Esophagus squamous epithelium (tissue), 5 donors: ENCODE measurements around the gene HPCAL4. TPM values are rescaled to one million over a fixed set of nuclear protein-coding genes. Genes with fewer than 3 reads are reported as not detected.

Experiments used
- DNase-seq: peaks from one replicate; lab custom pipeline; 2025; lab: John Stamatoyannopoulos, UW
- H3K27ac ChIP-seq, 4 donors: fragments of 200-600 bp; sonication (generic); one replicate each; pipeline ENCODE4 v1.5.1; 2016 to 2019; ENCODE audit warnings: mild to moderate bottlenecking in 1 of 4
- H3K27me3 ChIP-seq, 4 donors: fragments of 200-600 bp; sonication (generic); 1 replicate in 3 of 4; 2 replicates in 1 of 4; pipeline versions ENCODE4 v1.5.1 to v1.6.0; 2017 to 2021; ENCODE audit warnings: antibody characterized with exemption in 1 of 4
- H3K36me3 ChIP-seq, 3 donors: fragments of 200-600 bp; sonication (generic); one replicate each; pipeline ENCODE4 v1.5.1; 2016 to 2019
- H3K4me1 ChIP-seq, 3 donors: fragments of 200-600 bp; sonication (generic); one replicate each; pipeline ENCODE4 v1.5.1; 2017 to 2019
- H3K4me3 ChIP-seq, 4 donors: fragments of 200-600 bp; sonication (generic); 1 replicate in 3 of 4; 2 replicates in 1 of 4; pipeline ENCODE4 v1.5.1; 2016 to 2019; ENCODE audit warnings: mild to moderate bottlenecking in 2 of 4, moderate library complexity in 1 of 4
- H3K9me3 ChIP-seq, 3 donors: fragments of 200-600 bp; sonication (generic); one replicate each; pipeline ENCODE4 v1.5.1; 2016 to 2019
- POLR2A ChIP-seq, 4 donors: fragments of 450-650 bp; IDR thresholded peaks; one replicate each; pipeline ENCODE4 v1.6.1; 2017; ENCODE audit warnings: antibody characterized with exemption in 4 of 4, mild to moderate bottlenecking in 4 of 4, moderate library complexity in 3 of 4
- WGBS, 2 donors: methylation state at CpG; one replicate each; pipeline ENCODE4 v1.1.5; 2018; 5-methylcytosine and 5-hydroxymethylcytosine counted together
- intact Hi-C: fragments of 100-400 bp; cut with DNase I; formaldehyde crosslinking; loops from one replicate; pipeline ENCODE4 v1.15.0; 2022
- total RNA-seq, 4 donors: library from RNA; depleted of rRNA; stranded (reverse); fragments of >200 nt; gene quantifications; one replicate each; pipeline ENCODE4 v1.1.0, GENCODE V29; 2016
- TF ChIP-seq, protein P1 (sequence below), 6 experiments: fragments of 450-650 bp in 4 of 6; fragments of 200-600 bp in 2 of 6; sonication (generic) in 2 of 6; IDR thresholded peaks; one replicate each; pipeline ENCODE4 v1.5.1; 2016 to 2019; ENCODE audit warnings: antibody characterized with exemption in 6 of 6, mild to moderate bottlenecking in 4 of 6, moderate library complexity in 4 of 6
- donor health status: DM: yes; HTN: yes; CAD: no.

The HPCAL4 gene
- total RNA-seq, 4 donors from 2014 or later = 0.19 to 0.41 TPM; not detected in 2

DNA sequence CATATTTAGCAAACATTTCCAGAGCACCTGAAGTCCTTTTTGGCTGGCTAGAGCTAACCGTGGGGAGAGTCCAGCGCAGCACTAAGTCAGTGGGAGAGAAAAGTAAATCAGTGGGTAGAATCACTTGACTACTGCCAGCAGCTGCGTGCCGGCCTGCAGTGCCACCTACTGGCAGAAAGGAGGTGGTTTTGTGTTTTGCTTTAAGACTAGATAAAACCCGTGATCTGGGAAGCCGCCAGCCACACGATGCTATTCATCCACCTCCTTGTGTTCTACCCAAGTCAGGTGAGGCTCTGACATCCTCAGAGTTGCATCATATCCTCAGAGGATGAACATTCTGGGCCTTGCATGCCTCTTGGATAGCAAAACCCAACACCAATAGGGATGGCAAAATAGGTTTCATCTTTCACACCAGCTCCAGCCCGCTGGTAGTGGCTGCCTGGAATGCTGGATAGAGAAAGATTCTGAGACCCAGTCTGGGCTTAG is 37.6 kb downstream of the HPCAL4 start:
- 6 to 7% methylated on average over 6 to 7 of the region's 8 CpGs for WGBS, 2 donors
- H3K9me3 ChIP-seq = no peaks in the 10 kb centered on the region
- peaks cover 0 to 17% (median 0%) of the 10 kb centered on the region in 3 donors for H3K4me1 ChIP-seq
- H3K36me3 ChIP-seq = no peaks in the 10 kb centered on the region
- peaks cover 0 to 12% (median 0%) of the 10 kb centered on the region in 4 donors for H3K27me3 ChIP-seq
- DNase-seq = no peak
- intact Hi-C loops = loop anchor here (5.0 kb wide), 1 partner anchor 69 kb away; no protein-coding TSS in a partner anchor
- H3K27ac ChIP-seq = peak overlapping the region in 1 of 4 donors; percentile 19
- no peak overlapping the region for H3K4me3 ChIP-seq
- TF ChIP-seq, protein P1, sequence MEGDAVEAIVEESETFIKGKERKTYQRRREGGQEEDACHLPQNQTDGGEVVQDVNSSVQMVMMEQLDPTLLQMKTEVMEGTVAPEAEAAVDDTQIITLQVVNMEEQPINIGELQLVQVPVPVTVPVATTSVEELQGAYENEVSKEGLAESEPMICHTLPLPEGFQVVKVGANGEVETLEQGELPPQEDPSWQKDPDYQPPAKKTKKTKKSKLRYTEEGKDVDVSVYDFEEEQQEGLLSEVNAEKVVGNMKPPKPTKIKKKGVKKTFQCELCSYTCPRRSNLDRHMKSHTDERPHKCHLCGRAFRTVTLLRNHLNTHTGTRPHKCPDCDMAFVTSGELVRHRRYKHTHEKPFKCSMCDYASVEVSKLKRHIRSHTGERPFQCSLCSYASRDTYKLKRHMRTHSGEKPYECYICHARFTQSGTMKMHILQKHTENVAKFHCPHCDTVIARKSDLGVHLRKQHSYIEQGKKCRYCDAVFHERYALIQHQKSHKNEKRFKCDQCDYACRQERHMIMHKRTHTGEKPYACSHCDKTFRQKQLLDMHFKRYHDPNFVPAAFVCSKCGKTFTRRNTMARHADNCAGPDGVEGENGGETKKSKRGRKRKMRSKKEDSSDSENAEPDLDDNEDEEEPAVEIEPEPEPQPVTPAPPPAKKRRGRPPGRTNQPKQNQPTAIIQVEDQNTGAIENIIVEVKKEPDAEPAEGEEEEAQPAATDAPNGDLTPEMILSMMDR (IDR thresholded peaks at IDR 0.05) = peak; percentile 82 to 93 (median 84)
- no peak for TF ChIP-seq POLR2A (IDR thresholded peaks at IDR 0.05)

DNA sequence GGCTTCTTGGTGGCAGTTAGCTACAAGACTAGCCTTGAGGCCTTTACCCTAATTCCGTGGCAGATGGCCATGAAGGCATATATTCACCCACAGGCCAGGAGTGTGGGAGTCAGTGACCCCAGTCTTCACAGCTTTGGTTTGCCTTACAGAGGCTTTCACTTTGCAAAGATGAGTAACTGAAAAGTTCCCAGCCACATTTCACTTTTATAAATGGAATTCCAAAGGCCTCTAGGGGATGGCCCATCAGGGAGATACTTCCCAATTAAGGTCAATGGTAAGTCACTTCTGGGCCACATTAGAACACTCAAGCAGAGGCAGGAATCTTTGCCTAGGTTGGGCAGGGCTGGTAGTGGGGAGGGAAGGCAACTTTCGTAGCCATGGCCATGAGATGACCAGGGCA is 38.7 kb downstream of the HPCAL4 start:
- DNase-seq = no peak
- H3K27me3 ChIP-seq = peaks cover 0 to 16% (median 0%) of the 10 kb centered on the region in 4 donors
- TF ChIP-seq, protein P1 (IDR thresholded peaks at IDR 0.05) = no peak
- no peak for TF ChIP-seq POLR2A (IDR thresholded peaks at IDR 0.05)
- intact Hi-C loops = loop anchor here (5.0 kb wide), 1 partner anchor 70 kb away; no protein-coding TSS in a partner anchor
- no peak overlapping the region for H3K27ac ChIP-seq
- H3K4me3 ChIP-seq = no peak overlapping the region
- H3K4me1 ChIP-seq = peaks cover 0 to 14% (median 0%) of the 10 kb centered on the region in 3 donors
- H3K36me3 ChIP-seq = no peaks in the 10 kb centered on the region
- no peaks in the 10 kb centered on the region for H3K9me3 ChIP-seq
- 93 to 100% methylated on average over 1 to 2 of the region's 2 CpGs for WGBS, 2 donors

DNA sequence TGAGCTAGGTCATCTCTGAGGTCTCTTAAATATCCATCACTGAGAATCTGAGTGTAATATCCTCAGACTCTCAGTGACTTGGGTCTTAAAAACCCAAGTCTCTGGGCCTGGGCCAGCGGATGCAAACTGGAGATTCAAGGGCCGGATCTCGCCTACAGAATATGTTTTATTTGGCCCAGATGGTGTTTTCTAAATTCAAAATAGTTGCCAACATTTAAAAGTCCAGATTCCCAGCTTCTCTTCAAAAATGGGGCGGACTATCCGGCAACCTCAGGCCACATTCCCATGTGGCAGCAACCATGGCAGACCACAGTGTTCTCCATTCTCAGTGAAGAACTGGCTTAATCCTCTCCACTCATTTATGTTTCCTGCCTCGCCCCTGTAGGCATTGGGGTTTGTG is 39.1 kb downstream of the HPCAL4 start:
- peaks cover 0 to 18% (median 3%) of the 10 kb centered on the region in 3 donors for H3K4me1 ChIP-seq
- H3K9me3 ChIP-seq = no peaks in the 10 kb centered on the region
- no peak overlapping the region for H3K27ac ChIP-seq
- DNase-seq = no peak
- H3K27me3 ChIP-seq = peaks cover 0 to 18% (median 0%) of the 10 kb centered on the region in 4 donors
- no peaks in the 10 kb centered on the region for H3K36me3 ChIP-seq
- H3K4me3 ChIP-seq = no peak overlapping the region
- intact Hi-C loops = loop anchor here (5.0 kb wide), 1 partner anchor 70 kb away; no protein-coding TSS in a partner anchor
- TF ChIP-seq, protein P1 (IDR thresholded peaks at IDR 0.05) = no peak
- no peak for TF ChIP-seq POLR2A (IDR thresholded peaks at IDR 0.05)
- WGBS, 2 donors = 65 to 72% methylated on average over 5 to 6 of the region's 6 CpGs

DNA sequence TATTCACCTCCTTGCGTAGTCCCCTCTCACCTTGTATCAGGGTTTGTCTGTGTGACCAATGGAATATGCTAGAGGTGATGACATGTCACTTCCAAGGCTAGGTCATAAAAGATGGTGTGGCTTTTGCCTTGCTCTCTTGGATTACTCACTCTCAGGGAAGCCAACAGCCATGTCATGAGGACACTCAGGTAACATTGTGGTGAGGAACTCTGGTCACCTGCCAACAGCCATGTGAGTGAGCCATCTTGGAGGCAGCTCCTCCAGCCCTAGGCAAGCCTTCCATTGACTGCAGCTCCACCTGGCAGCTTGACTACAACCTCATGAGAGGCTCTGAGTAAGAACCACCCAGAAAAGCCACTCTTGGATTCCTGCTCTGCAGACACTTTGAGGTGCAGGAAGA is 40.8 kb downstream of the HPCAL4 start:
- no peak overlapping the region for H3K27ac ChIP-seq
- WGBS, 2 donors = 100% methylated on average over 1 of the region's 1 CpG; no CpG with 5 or more reads in 1 of the 2 donors
- no peak for DNase-seq
- intact Hi-C loops = loop anchor here (5.0 kb wide), 1 partner anchor 72 kb away; no protein-coding TSS in a partner anchor
- H3K36me3 ChIP-seq = no peaks in the 10 kb centered on the region
- H3K4me3 ChIP-seq = no peak overlapping the region
- H3K4me1 ChIP-seq = peaks cover 0 to 32% (median 7%) of the 10 kb centered on the region in 3 donors
- no peak for TF ChIP-seq POLR2A (IDR thresholded peaks at IDR 0.05)
- TF ChIP-seq, protein P1 (IDR thresholded peaks at IDR 0.05) = no peak
- H3K27me3 ChIP-seq = peaks cover 0 to 18% (median 0%) of the 10 kb centered on the region in 4 donors
- no peaks in the 10 kb centered on the region for H3K9me3 ChIP-seq

DNA sequence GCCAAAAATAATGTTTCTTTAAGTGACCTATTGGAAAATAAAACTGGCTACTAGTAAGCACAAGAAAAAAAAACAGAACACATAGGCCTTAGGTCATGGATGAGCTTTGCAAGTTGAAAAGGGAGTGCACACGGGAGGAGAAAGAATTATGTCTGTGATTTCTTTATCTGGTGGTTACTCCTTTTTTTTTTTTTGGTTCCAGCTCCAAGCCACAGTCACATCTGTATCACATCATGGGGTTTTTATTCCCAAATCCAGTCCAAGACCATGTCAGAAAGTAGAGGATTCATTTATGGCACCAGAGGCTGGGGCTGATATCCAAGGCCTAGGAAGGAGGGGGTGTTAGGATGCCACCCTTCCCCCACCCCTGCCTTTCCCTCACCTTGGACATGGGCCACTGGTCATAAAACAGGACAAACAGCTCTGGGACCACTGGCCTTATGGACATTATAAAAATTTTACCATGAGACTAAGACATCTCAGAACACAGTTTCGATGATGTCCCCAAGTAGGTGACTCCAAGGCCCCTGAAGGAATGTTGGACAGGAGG is 41.5 kb downstream of the HPCAL4 start:
- intact Hi-C loops = loop anchor here (5.0 kb wide), 2 partner anchors 42 to 73 kb away; no protein-coding TSS in a partner anchor
- Histone ChIP-seq H3K9me3 (no peaks in the 10 kb centered on the region), H3K4me1 (peaks cover 0 to 32% (median 7%) of the 10 kb centered on the region in 3 donors), H3K36me3 (no peaks in the 10 kb centered on the region), H3K27me3 (peaks cover 0 to 17% (median 0%) of the 10 kb centered on the region in 4 donors), H3K27ac (no peak overlapping the region), H3K4me3 (no peak overlapping the region)
- DNase-seq = no peak
- no peak for TF ChIP-seq POLR2A (IDR thresholded peaks at IDR 0.05)
- TF ChIP-seq, protein P1 (IDR thresholded peaks at IDR 0.05) = no peak
- 79 to 88% methylated on average over 2 of the region's 2 CpGs for WGBS, 2 donors
